Hematopoietic multipotent progenitor cell treated with erythropoietin and hydrocortisone succinate and interleukin-3 and kit ligand, for 15 days (in vitro differentiated cells): ENCODE measurements around the gene TNNI2.

Experiments used
- DNase-seq: peaks from one replicate; pipeline ENCODE4 v3.0.0-alpha.2; 2015; ENCODE audit warnings: low spot score

Gene TNNI2

GRCh38 chr11:1847006-1847735, 8.4 kb downstream of the TNNI2 start:
- DNase-seq: no peak

GRCh38 chr11:1847926-1848639, 9.3 kb downstream of the TNNI2 start:
- DNase-seq: no peak

GRCh38 chr11:1848640-1849430, 10.1 kb downstream of the TNNI2 start:
- no peak for DNase-seq

GRCh38 chr11:1851468-1852180, 12.8 kb downstream of the TNNI2 start:
- no peak for DNase-seq

- DNase-seq: no peak
These were observed 13.6 kb downstream of the TNNI2 start for GRCh38 chr11:1852271-1852876.

GRCh38 chr11:1852877-1853276, 14.1 kb downstream of the TNNI2 start, which contains the start of gene LSP1:
LSP1 (plus strand) TSS chr11:1853084; CDS start chr11:1853145, 61 bp downstream.
- DNase-seq: no peak

- no peak for DNase-seq
These were observed 14.8 kb downstream of the TNNI2 start for GRCh38 chr11:1853376-1854131.

GRCh38 chr11:1854132-1854948, 15.6 kb downstream of the TNNI2 start:
- no peak for DNase-seq

- no peak for DNase-seq
These were observed 16.4 kb downstream of the TNNI2 start for GRCh38 chr11:1854949-1855885.

- no peak for DNase-seq
These were observed 17.1 kb downstream of the TNNI2 start for GRCh38 chr11:1855886-1856265.

GRCh38 chr11:1856306-1857005, 17.7 kb downstream of the TNNI2 start:
- DNase-seq: no peak

- DNase-seq: no peak
These were observed 18.3 kb downstream of the TNNI2 start for GRCh38 chr11:1857064-1857463.

- no peak for DNase-seq
These were observed 19.4 kb downstream of the TNNI2 start for GRCh38 chr11:1858154-1858553.

GRCh38 chr11:1858576-1858975, 19.8 kb downstream of the TNNI2 start:
- DNase-seq: no peak

- DNase-seq: no peak
These were observed 20.2 kb downstream of the TNNI2 start for GRCh38 chr11:1859004-1859403.

- DNase-seq: no peak
These were observed 21.3 kb downstream of the TNNI2 start for GRCh38 chr11:1860108-1860507.

GRCh38 chr11:1861435-1862411, 22.9 kb downstream of the TNNI2 start:
- DNase-seq: no peak
